ENCODE data around the gene RHOB. TPM values are rescaled to one million over a fixed set of nuclear protein-coding genes. Genes with fewer than 3 reads are reported as not detected.

Gene RHOB
- total RNA-seq, 1 donor from 2014 or later = 12.9 TPM

- ChIA-PET CTCF (interaction anchor here (1.3 to 1.7 kb wide), 2 partner anchors 186 to 194 kb away, joined by 5 read pairs; no protein-coding TSS in a partner anchor), POLR2A (interaction anchor here (0.7 to 5.8 kb wide), 2 partner anchors 201 to 372 kb away, joined by 4 to 86 read pairs; partner anchors contain the start of gene HS1BP3)
- ATAC-seq (ENCODE audit: low read depth) = no peak
- Mint-ChIP-seq H3K27me3 (peaks cover 10% of the 10 kb centered on the region), H3K4me1 (peaks cover 16% of the 10 kb centered on the region), H3K9me3 (no peaks in the 10 kb centered on the region), H3K36me3 (ENCODE audit: low read depth) (peaks cover 4% of the 10 kb centered on the region), H3K27ac (no peak overlapping the region), H3K4me3 (peak overlapping the region; percentile 26)
- no peak for DNase-seq
- TF ChIP-seq CTCF (IDR thresholded peaks at IDR 0.05) = no peak
- intact Hi-C loops (cut with micrococcal nuclease) = loop anchor here (5.0 to 10.0 kb wide), 2 partner anchors 128 to 1085 kb away; no protein-coding TSS in a partner anchor
Measured at GRCh38 chr2:20449501-20450200, 2.8 kb downstream of the RHOB start.

GRCh38 chr2:20450201-20450999, 3.5 kb downstream of the RHOB start:
- ChIA-PET POLR2A (interaction anchor here (5.8 kb wide), 1 partner anchor 200 kb away, joined by 86 read pairs; the partner anchor contains the start of gene HS1BP3), CTCF (interaction anchor here (1.3 to 1.7 kb wide), 2 partner anchors 185 to 193 kb away, joined by 5 read pairs; no protein-coding TSS in a partner anchor)
- H3K27ac Mint-ChIP-seq = no peak overlapping the region
- intact Hi-C loops (cut with micrococcal nuclease) = no loop called here
- no peak for DNase-seq
- H3K36me3 Mint-ChIP-seq (ENCODE audit: low read depth) = peaks cover 4% of the 10 kb centered on the region
- TF ChIP-seq CTCF (IDR thresholded peaks at IDR 0.05) = no peak
- H3K4me3 Mint-ChIP-seq = no peak overlapping the region
- ATAC-seq (ENCODE audit: low read depth) = no peak
- H3K9me3 Mint-ChIP-seq = no peaks in the 10 kb centered on the region
- peaks cover 11% of the 10 kb centered on the region for H3K27me3 Mint-ChIP-seq
- H3K4me1 Mint-ChIP-seq = peaks cover 16% of the 10 kb centered on the region

- Mint-ChIP-seq H3K27ac (no peak overlapping the region), H3K36me3 (ENCODE audit: low read depth) (peaks cover 4% of the 10 kb centered on the region), H3K9me3 (no peaks in the 10 kb centered on the region), H3K27me3 (peaks cover 11% of the 10 kb centered on the region), H3K4me1 (peaks cover 16% of the 10 kb centered on the region), H3K4me3 (no peak overlapping the region)
- POLR2A ChIA-PET = interaction anchor here (5.8 kb wide), 1 partner anchor 199 kb away, joined by 86 read pairs; the partner anchor contains the start of gene HS1BP3
- no peak for TF ChIP-seq CTCF (IDR thresholded peaks at IDR 0.05)
- ATAC-seq (ENCODE audit: low read depth) (no peak), DNase-seq (no peak)
- CTCF ChIA-PET = interaction anchor here (1.7 kb wide), 1 partner anchor 193 kb away, joined by 5 read pairs; no protein-coding TSS in a partner anchor
- intact Hi-C loops (cut with micrococcal nuclease) = no loop called here
Measured at GRCh38 chr2:20451000-20451290, 4.1 kb downstream of the RHOB start.

- Mint-ChIP-seq H3K27ac (no peak overlapping the region), H3K4me1 (peaks cover 16% of the 10 kb centered on the region), H3K4me3 (no peak overlapping the region), H3K36me3 (ENCODE audit: low read depth) (peaks cover 4% of the 10 kb centered on the region), H3K9me3 (no peaks in the 10 kb centered on the region), H3K27me3 (peaks cover 11% of the 10 kb centered on the region)
- ATAC-seq (ENCODE audit: low read depth) (no peak), DNase-seq (no peak)
- POLR2A ChIA-PET = no interaction called here
- TF ChIP-seq CTCF (IDR thresholded peaks at IDR 0.05) = no peak
- CTCF ChIA-PET = interaction anchor here (1.7 to 2.2 kb wide), 2 partner anchors 191 to 192 kb away, joined by 5 to 6 read pairs; no protein-coding TSS in a partner anchor
- intact Hi-C loops (cut with micrococcal nuclease) = no loop called here
Measured at GRCh38 chr2:20451341-20451740, 4.5 kb downstream of the RHOB start.
